IPS-NIHi7 (cell line): ENCODE results near the gene ENO4.

Source experiments
- DNase-seq: peaks from one replicate; pipeline ENCODE4 v3.0.0; 2012; ENCODE audit warnings: mixed read lengths; ENCODE audit errors: extremely low spot score

The ENO4 gene

GRCh38 chr10:116868198-116868676, 18.9 kb downstream of the ENO4 start:
- DNase-seq = no peak

GRCh38 chr10:116868722-116869121, 19.4 kb downstream of the ENO4 start:
- no peak for DNase-seq

GRCh38 chr10:116870949-116871348, 21.6 kb downstream of the ENO4 start:
- no peak for DNase-seq

- peak; percentile 51 for DNase-seq
Observed at GRCh38 chr10:116873134-116873533, 23.8 kb downstream of the ENO4 start.

GRCh38 chr10:116875897-116876296, 26.6 kb downstream of the ENO4 start:
- no peak for DNase-seq

GRCh38 chr10:116877391-116877790, 28.1 kb downstream of the ENO4 start:
- no peak for DNase-seq

GRCh38 chr10:116878123-116878522, 28.8 kb downstream of the ENO4 start:
- no peak for DNase-seq

GRCh38 chr10:116879817-116880216, 30.5 kb downstream of the ENO4 start:
- no peak for DNase-seq

GRCh38 chr10:116880716-116881482, 31.6 kb downstream of the ENO4 start:
- no peak for DNase-seq

- DNase-seq = no peak
Observed at GRCh38 chr10:116882639-116883038, 33.3 kb downstream of the ENO4 start.

GRCh38 chr10:116886772-116887171, 37.5 kb downstream of the ENO4 start:
- peak; percentile 30 for DNase-seq

- DNase-seq = peak; percentile 67
Observed at GRCh38 chr10:116888380-116889055, 39.2 kb downstream of the ENO4 start.

- no peak for DNase-seq
Observed at GRCh38 chr10:116889066-116889465, 39.8 kb downstream of the ENO4 start.

GRCh38 chr10:116891208-116891607, 41.9 kb downstream of the ENO4 start:
- no peak for DNase-seq

- DNase-seq = no peak
Observed at GRCh38 chr10:116892907-116893685, 43.8 kb downstream of the ENO4 start.

GRCh38 chr10:116893686-116894037, 44.4 kb downstream of the ENO4 start:
- DNase-seq = no peak

GRCh38 chr10:116899626-116900025, 50.3 kb downstream of the ENO4 start:
- no peak for DNase-seq

GRCh38 chr10:116905845-116906210, 56.5 kb downstream of the ENO4 start:
- no peak for DNase-seq

- DNase-seq = no peak
Observed at GRCh38 chr10:116907245-116907987, 58.1 kb downstream of the ENO4 start.

- no peak for DNase-seq
Observed at GRCh38 chr10:116909307-116909706, 60.0 kb downstream of the ENO4 start.

GRCh38 chr10:116910910-116911309, 61.6 kb downstream of the ENO4 start:
- no peak for DNase-seq

- no peak for DNase-seq
Observed at GRCh38 chr10:116912162-116912561, 62.9 kb downstream of the ENO4 start.
